ENCODE measurements around the gene SLC51B.

Gene SLC51B

DNA sequence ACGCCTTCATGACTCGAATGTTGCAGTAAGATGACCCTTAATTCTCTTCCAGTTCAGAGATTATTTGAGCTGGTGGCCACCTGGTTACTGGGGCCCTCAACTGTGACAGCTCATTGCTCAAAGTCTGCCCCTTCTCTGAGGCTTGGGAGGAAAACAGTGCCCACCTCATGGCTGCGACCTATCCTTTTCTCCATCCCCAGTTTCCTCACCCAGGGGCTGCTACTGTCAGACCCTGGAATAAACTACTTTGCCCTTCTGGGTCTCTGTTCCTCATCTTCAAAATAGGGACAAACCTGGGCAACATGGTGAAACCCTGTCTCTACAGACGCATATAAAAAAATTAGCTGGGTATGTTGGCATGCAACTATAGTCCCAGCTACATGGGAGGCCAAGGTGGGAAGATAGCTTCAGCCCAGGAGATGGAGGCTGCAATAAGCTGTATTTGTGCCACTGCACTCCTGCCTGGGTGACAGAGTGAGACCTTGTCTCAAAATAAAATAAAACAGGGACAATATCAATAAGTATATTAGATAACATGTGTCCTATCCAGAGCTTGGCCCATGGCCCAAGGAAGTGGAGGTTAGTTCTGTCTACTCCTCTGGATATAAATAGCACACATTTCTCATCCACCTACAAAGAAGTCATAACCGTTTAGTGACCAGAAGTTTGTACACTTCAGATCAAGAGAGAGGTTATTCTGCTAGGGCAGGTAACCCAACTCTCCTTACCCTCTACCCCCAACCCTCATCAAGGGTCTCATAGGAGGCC, 24.8 kb downstream of the SLC51B start:
- TF ChIP-seq, protein P1, sequence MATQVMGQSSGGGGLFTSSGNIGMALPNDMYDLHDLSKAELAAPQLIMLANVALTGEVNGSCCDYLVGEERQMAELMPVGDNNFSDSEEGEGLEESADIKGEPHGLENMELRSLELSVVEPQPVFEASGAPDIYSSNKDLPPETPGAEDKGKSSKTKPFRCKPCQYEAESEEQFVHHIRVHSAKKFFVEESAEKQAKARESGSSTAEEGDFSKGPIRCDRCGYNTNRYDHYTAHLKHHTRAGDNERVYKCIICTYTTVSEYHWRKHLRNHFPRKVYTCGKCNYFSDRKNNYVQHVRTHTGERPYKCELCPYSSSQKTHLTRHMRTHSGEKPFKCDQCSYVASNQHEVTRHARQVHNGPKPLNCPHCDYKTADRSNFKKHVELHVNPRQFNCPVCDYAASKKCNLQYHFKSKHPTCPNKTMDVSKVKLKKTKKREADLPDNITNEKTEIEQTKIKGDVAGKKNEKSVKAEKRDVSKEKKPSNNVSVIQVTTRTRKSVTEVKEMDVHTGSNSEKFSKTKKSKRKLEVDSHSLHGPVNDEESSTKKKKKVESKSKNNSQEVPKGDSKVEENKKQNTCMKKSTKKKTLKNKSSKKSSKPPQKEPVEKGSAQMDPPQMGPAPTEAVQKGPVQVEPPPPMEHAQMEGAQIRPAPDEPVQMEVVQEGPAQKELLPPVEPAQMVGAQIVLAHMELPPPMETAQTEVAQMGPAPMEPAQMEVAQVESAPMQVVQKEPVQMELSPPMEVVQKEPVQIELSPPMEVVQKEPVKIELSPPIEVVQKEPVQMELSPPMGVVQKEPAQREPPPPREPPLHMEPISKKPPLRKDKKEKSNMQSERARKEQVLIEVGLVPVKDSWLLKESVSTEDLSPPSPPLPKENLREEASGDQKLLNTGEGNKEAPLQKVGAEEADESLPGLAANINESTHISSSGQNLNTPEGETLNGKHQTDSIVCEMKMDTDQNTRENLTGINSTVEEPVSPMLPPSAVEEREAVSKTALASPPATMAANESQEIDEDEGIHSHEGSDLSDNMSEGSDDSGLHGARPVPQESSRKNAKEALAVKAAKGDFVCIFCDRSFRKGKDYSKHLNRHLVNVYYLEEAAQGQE (IDR thresholded peaks at IDR 0.05; ENCODE audit: insufficient read depth in 1 of 2, low read depth in 2 of 2, low read length in 2 of 2): no peak
- no peak for TF ChIP-seq SIN3A (IDR thresholded peaks at IDR 0.05; ENCODE audit: borderline replicate concordance, insufficient read depth, low read length)
- TF ChIP-seq FOXP2 (optimal IDR thresholded peaks at IDR 0.05; ENCODE audit: borderline replicate concordance, extremely low read depth, extremely low read length, insufficient read depth): no peak
- no peak for TF ChIP-seq TAF1 (IDR thresholded peaks at IDR 0.05; ENCODE audit: borderline replicate concordance, insufficient read depth, low read length)
- TF ChIP-seq POLR2AphosphoS5 (IDR thresholded peaks at IDR 0.05; ENCODE audit: low read depth, low read length): no peak

DNA sequence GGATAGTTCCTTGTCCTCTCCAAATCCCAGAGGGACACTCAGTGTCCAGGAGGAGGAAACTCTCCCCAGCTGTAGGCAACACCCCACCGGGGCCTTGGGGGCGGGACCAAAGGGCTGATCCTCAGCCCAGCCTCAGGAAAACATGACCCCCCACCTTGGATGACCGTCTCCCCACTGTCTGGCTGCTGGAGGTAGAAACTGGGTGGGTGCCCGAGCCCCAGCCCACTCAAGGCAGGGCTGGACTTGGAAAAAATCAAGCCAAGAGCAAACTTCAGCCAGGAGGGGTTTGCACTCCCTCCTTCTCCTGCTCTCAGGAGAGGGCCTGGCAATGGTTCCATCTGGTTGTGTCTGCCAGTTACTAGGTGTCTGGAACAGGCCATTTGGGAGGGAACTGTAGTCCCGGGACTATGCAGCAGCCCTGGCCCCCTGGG, 26.2 kb downstream of the SLC51B start:
- TF ChIP-seq POLR2AphosphoS5 (IDR thresholded peaks at IDR 0.05; ENCODE audit: low read depth, low read length) (no peak), FOXP2 (optimal IDR thresholded peaks at IDR 0.05; ENCODE audit: borderline replicate concordance, extremely low read depth, extremely low read length, insufficient read depth) (no peak), SIN3A (IDR thresholded peaks at IDR 0.05; ENCODE audit: borderline replicate concordance, insufficient read depth, low read length) (no peak), TAF1 (IDR thresholded peaks at IDR 0.05; ENCODE audit: borderline replicate concordance, insufficient read depth, low read length) (no peak)
- TF ChIP-seq, protein P1 (IDR thresholded peaks at IDR 0.05; ENCODE audit: insufficient read depth in 1 of 2, low read depth in 2 of 2, low read length in 2 of 2): no peak

DNA sequence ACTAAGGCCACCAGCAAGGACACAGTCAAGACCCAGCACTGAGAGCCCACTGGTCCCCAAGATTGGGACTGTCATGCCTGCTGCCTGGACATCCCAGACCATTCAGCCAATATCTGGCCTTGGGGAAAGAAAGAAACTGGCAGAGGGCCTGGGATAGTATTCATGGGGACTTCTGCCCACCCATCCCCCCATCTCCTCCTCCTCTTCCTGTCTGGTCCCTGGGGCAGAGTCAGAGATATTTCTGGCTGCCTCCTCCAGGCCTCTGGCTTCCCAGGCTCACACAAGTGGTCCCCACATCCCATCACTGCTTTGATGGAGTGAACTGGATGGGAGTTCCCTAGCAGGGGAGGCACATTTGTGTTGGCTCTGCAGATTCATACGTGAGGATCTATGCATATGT, 26.8 kb downstream of the SLC51B start:
- TF ChIP-seq TAF1 (IDR thresholded peaks at IDR 0.05; ENCODE audit: borderline replicate concordance, insufficient read depth, low read length) (no peak), SIN3A (IDR thresholded peaks at IDR 0.05; ENCODE audit: borderline replicate concordance, insufficient read depth, low read length) (no peak), FOXP2 (optimal IDR thresholded peaks at IDR 0.05; ENCODE audit: borderline replicate concordance, extremely low read depth, extremely low read length, insufficient read depth) (no peak), POLR2AphosphoS5 (IDR thresholded peaks at IDR 0.05; ENCODE audit: low read depth, low read length) (no peak)
- TF ChIP-seq, protein P1 (IDR thresholded peaks at IDR 0.05; ENCODE audit: insufficient read depth in 1 of 2, low read depth in 2 of 2, low read length in 2 of 2): no peak

DNA sequence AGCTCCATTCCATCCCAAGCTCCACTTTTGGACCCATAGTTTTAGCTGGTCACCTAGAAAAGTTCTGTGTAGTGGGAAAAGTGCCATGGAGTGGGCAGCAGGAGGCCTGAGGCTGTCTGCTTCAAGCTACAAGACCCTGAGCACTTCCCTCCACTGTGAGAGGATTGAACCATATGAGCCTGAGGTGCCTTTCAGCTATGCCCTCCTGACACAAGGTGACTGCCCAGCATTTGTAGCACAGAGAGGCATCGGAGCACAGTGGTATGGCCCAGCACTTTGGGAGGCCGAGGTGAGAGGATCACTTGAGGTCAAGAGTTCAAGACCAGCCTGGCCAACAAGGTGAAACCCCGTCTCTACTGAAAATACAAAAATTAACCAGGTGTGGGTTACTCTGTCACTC, 27.4 kb downstream of the SLC51B start:
- TF ChIP-seq FOXP2 (optimal IDR thresholded peaks at IDR 0.05; ENCODE audit: borderline replicate concordance, extremely low read depth, extremely low read length, insufficient read depth) (no peak), TAF1 (IDR thresholded peaks at IDR 0.05; ENCODE audit: borderline replicate concordance, insufficient read depth, low read length) (no peak)
- TF ChIP-seq, protein P1 (IDR thresholded peaks at IDR 0.05; ENCODE audit: insufficient read depth in 1 of 2, low read depth in 2 of 2, low read length in 2 of 2): no peak
